H9 (cell line): ENCODE measurements around the gene ACSBG1. TPM values are rescaled to one million over a fixed set of nuclear protein-coding genes. Genes with fewer than 3 reads are reported as not detected.

Source experiments
- DNase-seq: peaks from one replicate; pipeline ENCODE4 v3.0.0-alpha.2; 2017
- H2AFZ ChIP-seq: one replicate; pipeline ENCODE4 v1.6.1; 2013; ENCODE audit warnings: mild to moderate bottlenecking, low read length, control low read depth, moderate library complexity
- H2AK5ac ChIP-seq: 2 replicates; pipeline ENCODE4 v1.6.1; 2013; ENCODE audit warnings: low read length, control low read depth, mixed read lengths; ENCODE audit not compliant: insufficient read length
- H2BK120ac ChIP-seq: one replicate; pipeline ENCODE4 v1.6.1; 2013; ENCODE audit warnings: low read depth, mild to moderate bottlenecking, low read length, control low read depth, inconsistent platforms; ENCODE audit not compliant: poor library complexity, severe bottlenecking
- H2BK12ac ChIP-seq: 2 replicates; pipeline ENCODE4 v1.6.1; 2013; ENCODE audit warnings: low read length, control low read depth, mixed read lengths, low read depth; ENCODE audit not compliant: insufficient read length
- H2BK15ac ChIP-seq: 2 replicates; pipeline ENCODE4 v1.6.1; 2013; ENCODE audit warnings: low read depth, low read length, control low read depth
- H2BK20ac ChIP-seq: one replicate; pipeline ENCODE4 v1.6.1; 2013; ENCODE audit warnings: low read depth, mild to moderate bottlenecking, low read length, control low read depth, inconsistent platforms; ENCODE audit not compliant: poor library complexity, severe bottlenecking
- H2BK5ac ChIP-seq: 2 replicates; pipeline ENCODE4 v1.6.1; 2013; ENCODE audit warnings: low read length, control low read depth, mixed read lengths; ENCODE audit not compliant: insufficient read length
- H3K14ac ChIP-seq: 2 replicates; pipeline ENCODE4 v1.6.1; 2013; ENCODE audit warnings: low read length, control low read depth; ENCODE audit not compliant: insufficient read depth
- H3K18ac ChIP-seq: 2 replicates; pipeline ENCODE4 v1.6.1; 2013; ENCODE audit warnings: low read depth, mild to moderate bottlenecking, mixed read lengths, low read length, control low read depth; ENCODE audit not compliant: insufficient read length
- H3K23ac ChIP-seq: 2 replicates; pipeline ENCODE4 v1.6.1; 2013; ENCODE audit warnings: low read length, control low read depth, mixed read lengths, low read depth; ENCODE audit not compliant: insufficient read length
- H3K23me2 ChIP-seq: 2 replicates; pipeline ENCODE4 v1.6.1; 2013; ENCODE audit warnings: low read depth, mild to moderate bottlenecking, mixed read lengths, low read length, control low read depth; ENCODE audit not compliant: insufficient read length, poor library complexity, severe bottlenecking
- H3K27ac ChIP-seq: 2 replicates; pipeline ENCODE4 v1.5.1; 2013; ENCODE audit warnings: low read length, control low read depth, mixed read lengths, low read depth; ENCODE audit not compliant: insufficient read length
- H3K27me3 ChIP-seq: 2 replicates; pipeline ENCODE4 v1.6.1; 2013; ENCODE audit warnings: low read length, control low read depth, inconsistent platforms; ENCODE audit not compliant: insufficient read depth
- H3K4ac ChIP-seq: 2 replicates; pipeline ENCODE4 v1.6.1; 2013; ENCODE audit warnings: low read depth, mild to moderate bottlenecking, control low read depth, inconsistent platforms, low read length, moderate library complexity
- H3K4me1 ChIP-seq: 2 replicates; pipeline ENCODE4 v1.6.1; 2013; ENCODE audit warnings: low read length, control low read depth, inconsistent platforms; ENCODE audit not compliant: insufficient read depth
- H3K4me2 ChIP-seq: 2 replicates; pipeline ENCODE4 v1.6.1; 2013; ENCODE audit warnings: low read length, control low read depth, mixed read lengths; ENCODE audit not compliant: insufficient read length, insufficient read depth
- H3K56ac ChIP-seq: 2 replicates; pipeline ENCODE4 v1.6.1; 2013; ENCODE audit warnings: low read depth, mild to moderate bottlenecking, mixed read lengths, low read length, control low read depth; ENCODE audit not compliant: insufficient read length
- H3K79me1 ChIP-seq: 2 replicates; pipeline ENCODE4 v1.6.1; 2013; ENCODE audit warnings: low read depth, mild to moderate bottlenecking, moderate library complexity, low read length, control low read depth, inconsistent platforms; ENCODE audit not compliant: insufficient read depth, poor library complexity, severe bottlenecking
- H3K79me2 ChIP-seq: 2 replicates; pipeline ENCODE4 v1.6.1; 2013; ENCODE audit warnings: low read length, control low read depth, inconsistent platforms; ENCODE audit not compliant: insufficient read depth
- H3K9ac ChIP-seq: 2 replicates; pipeline ENCODE4 v1.6.1; 2013; ENCODE audit warnings: low read length, control low read depth, mixed read lengths; ENCODE audit not compliant: insufficient read length; ENCODE audit errors: extremely low read depth
- H3K9me3 ChIP-seq: one replicate; pipeline ENCODE4 v1.6.1; 2013; ENCODE audit warnings: low read depth, low read length, inconsistent platforms; ENCODE audit not compliant: control insufficient read depth
- H3T11ph ChIP-seq: one replicate; pipeline ENCODE4 v1.6.1; 2013; ENCODE audit warnings: mild to moderate bottlenecking, low read length, control low read depth, inconsistent platforms
- H4K20me1 ChIP-seq: one replicate; pipeline ENCODE4 v1.6.1; 2013; ENCODE audit not compliant: control insufficient read depth, insufficient read length, insufficient read depth
- H4K5ac ChIP-seq: 2 replicates; pipeline ENCODE4 v1.6.1; 2013; ENCODE audit warnings: low read depth, mild to moderate bottlenecking, mixed read lengths, low read length, control low read depth; ENCODE audit not compliant: insufficient read length
- H4K8ac ChIP-seq: replicated peaks from 2 replicates; pipeline ENCODE4 v1.6.1; 2013; ENCODE audit warnings: low read length, control low read depth, mixed read lengths, low read depth; ENCODE audit not compliant: insufficient read length
- H4K91ac ChIP-seq: 2 replicates; pipeline ENCODE4 v1.6.1; 2013; ENCODE audit warnings: low read depth, mild to moderate bottlenecking, moderate library complexity, mixed read lengths, low read length, control low read depth; ENCODE audit not compliant: insufficient read length
- H3K27ac Mint-ChIP-seq, 3 experiments: 2 replicates in 2 of 3; 3 replicates in 1 of 3; pipeline ENCODE4 v1.8.0; 2020 to 2021; ENCODE audit warnings: mixed read lengths in 3 of 3, mild to moderate bottlenecking in 1 of 3, moderate library complexity in 1 of 3
- H3K27me3 Mint-ChIP-seq: 2 replicates; pipeline ENCODE4 v1.8.0; 2021; ENCODE audit warnings: low read depth, mild to moderate bottlenecking, moderate library complexity, mixed read lengths
- H3K36me3 Mint-ChIP-seq, 3 experiments: 2 replicates in 2 of 3; 3 replicates in 1 of 3; pipeline ENCODE4 v1.8.0; 2020 to 2021; ENCODE audit warnings: low read depth in 3 of 3, mixed read lengths in 3 of 3; ENCODE audit not compliant: insufficient read depth in 1 of 3
- H3K4me1 Mint-ChIP-seq, 2 experiments: 2 replicates each; pipeline ENCODE4 v1.8.0; 2020; ENCODE audit warnings: mixed read lengths in 2 of 2
- H3K4me3 Mint-ChIP-seq, 2 experiments: 2 replicates in 1 of 2; 3 replicates in 1 of 2; pipeline ENCODE4 v1.8.0; 2020 to 2021; ENCODE audit warnings: mild to moderate bottlenecking in 2 of 2, mixed read lengths in 2 of 2, moderate library complexity in 1 of 2
- H3K9me3 Mint-ChIP-seq, 2 experiments: 2 replicates in 1 of 2; 3 replicates in 1 of 2; pipeline ENCODE4 v1.8.0; 2020; ENCODE audit warnings: mild to moderate bottlenecking in 2 of 2, mixed read lengths in 2 of 2, moderate library complexity in 1 of 2
- WGBS: extraction: QIAGEN DNeasy Blood & Tissue Kit; methylation state at CpG from one replicate; pipeline ENCODE4 v1.1.7; 2013; ENCODE audit warnings: missing lambda C conversion rate, low lambda C conversion rate, mixed read lengths; ENCODE audit not compliant: insufficient read length; ENCODE audit errors: extremely low coverage; 5-methylcytosine and 5-hydroxymethylcytosine counted together
- total RNA-seq: library from RNA; stranded (reverse); gene quantifications from 2 replicates; pipeline ENCODE4 v1.2.1, GENCODE V29; 2021
- TF ChIP-seq, protein P1 (sequence below): fragments of 200-600 bp; sonication (generic); conservative IDR thresholded peaks from 3 replicates; pipeline ENCODE4 v1.8.0; 2021; ENCODE audit warnings: antibody characterized with exemption, mild to moderate bottlenecking

The ACSBG1 gene
- total RNA-seq, 1 experiment from 2014 or later, result 2.2 TPM

DNA sequence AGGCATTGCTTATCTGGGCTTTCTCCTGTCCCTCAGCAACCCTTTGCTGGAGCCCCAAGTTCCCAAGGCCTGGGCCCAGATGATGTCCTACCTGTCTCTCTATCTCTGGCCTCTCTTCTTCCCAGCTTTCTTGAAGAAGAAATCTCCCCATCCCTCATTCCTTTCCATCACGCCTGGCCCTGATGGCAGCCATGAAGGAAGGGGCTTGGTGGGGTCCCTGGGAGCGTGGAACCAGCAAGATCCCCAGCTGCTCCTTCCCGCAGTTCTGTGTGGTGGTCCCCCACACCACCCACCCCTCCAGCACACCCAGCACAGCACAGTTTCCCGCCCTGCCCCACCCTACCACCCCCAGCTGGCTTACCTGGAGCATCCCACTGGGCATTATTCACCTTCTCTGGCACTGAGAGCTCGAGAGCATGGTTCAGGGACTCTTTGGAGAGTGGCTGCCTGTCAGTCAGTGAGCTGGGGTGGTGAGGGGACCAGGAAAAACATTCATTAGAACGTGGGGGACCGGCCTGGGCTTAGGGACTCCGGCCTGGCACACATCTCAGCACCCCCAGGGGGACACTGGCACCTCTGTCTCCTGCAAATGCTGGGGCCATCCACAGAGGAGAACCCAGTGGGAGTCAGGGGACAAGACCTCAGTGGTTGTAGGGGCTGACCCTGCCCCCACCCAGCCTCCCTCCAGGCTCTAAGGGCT is 26.6 kb downstream of the ACSBG1 start:
- Histone ChIP-seq H3K14ac (no peak overlapping the region), H3K56ac (no peak overlapping the region), H3K27ac (no peak overlapping the region), H4K20me1 (no peaks in the 10 kb centered on the region), H3K4me2 (no peak overlapping the region), H3K9ac (no peak overlapping the region), H3K23ac (no peak overlapping the region), H2AFZ (no peak overlapping the region), H4K91ac (no peak overlapping the region), H3K9me3 (no peaks in the 10 kb centered on the region), H3K4ac (no peak overlapping the region), H2BK5ac (no peak overlapping the region), H4K5ac (no peak overlapping the region), H3T11ph (no peak overlapping the region), H4K8ac (no peak overlapping the region), H2BK120ac (no peak overlapping the region), H2BK20ac (no peak overlapping the region), H2BK15ac (no peak overlapping the region), H2AK5ac (no peak overlapping the region), H3K4me1 (no peaks in the 10 kb centered on the region), H3K23me2 (no peaks in the 10 kb centered on the region), H3K79me2 (no peaks in the 10 kb centered on the region), H3K27me3 (no peaks in the 10 kb centered on the region), H2BK12ac (no peak overlapping the region), H3K79me1 (no peaks in the 10 kb centered on the region), H3K18ac (no peak overlapping the region)
- peaks cover 6 to 11% of the 10 kb centered on the region in 2 experiments; a peak in 3 of 4 replicates for H3K4me1 Mint-ChIP-seq
- TF ChIP-seq, protein P1, sequence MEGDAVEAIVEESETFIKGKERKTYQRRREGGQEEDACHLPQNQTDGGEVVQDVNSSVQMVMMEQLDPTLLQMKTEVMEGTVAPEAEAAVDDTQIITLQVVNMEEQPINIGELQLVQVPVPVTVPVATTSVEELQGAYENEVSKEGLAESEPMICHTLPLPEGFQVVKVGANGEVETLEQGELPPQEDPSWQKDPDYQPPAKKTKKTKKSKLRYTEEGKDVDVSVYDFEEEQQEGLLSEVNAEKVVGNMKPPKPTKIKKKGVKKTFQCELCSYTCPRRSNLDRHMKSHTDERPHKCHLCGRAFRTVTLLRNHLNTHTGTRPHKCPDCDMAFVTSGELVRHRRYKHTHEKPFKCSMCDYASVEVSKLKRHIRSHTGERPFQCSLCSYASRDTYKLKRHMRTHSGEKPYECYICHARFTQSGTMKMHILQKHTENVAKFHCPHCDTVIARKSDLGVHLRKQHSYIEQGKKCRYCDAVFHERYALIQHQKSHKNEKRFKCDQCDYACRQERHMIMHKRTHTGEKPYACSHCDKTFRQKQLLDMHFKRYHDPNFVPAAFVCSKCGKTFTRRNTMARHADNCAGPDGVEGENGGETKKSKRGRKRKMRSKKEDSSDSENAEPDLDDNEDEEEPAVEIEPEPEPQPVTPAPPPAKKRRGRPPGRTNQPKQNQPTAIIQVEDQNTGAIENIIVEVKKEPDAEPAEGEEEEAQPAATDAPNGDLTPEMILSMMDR, result no peak
- peak overlapping the region in 1 of 3 experiments; percentile 72; a peak in 1 of 7 replicates for H3K27ac Mint-ChIP-seq
- no peaks in the 10 kb centered on the region for H3K36me3 Mint-ChIP-seq
- WGBS, result no CpG with 5 or more reads among the region's 8 CpGs
- no peak overlapping the region for H3K4me3 Mint-ChIP-seq
- DNase-seq, result no peak
- H3K27me3 Mint-ChIP-seq, result peaks cover 2% of the 10 kb centered on the region; the same call in 1 of the 2 replicates
- no peaks in the 10 kb centered on the region for H3K9me3 Mint-ChIP-seq
